Esophagus muscularis mucosa (tissue), 4 donors: ENCODE measurements around the gene D2HGDH.

ENCODE experiments used
- CTCF ChIP-seq, 3 experiments: fragments of 200-600 bp in 2 of 3; fragments of 450-650 bp in 1 of 3; sonication (generic) in 2 of 3; IDR thresholded peaks; one replicate each; pipeline ENCODE4 v1.5.1; 2017 to 2019; ENCODE audit warnings: antibody characterized with exemption in 3 of 3, mild to moderate bottlenecking in 2 of 3, moderate library complexity in 1 of 3
- EP300 ChIP-seq: sonication (generic); formaldehyde crosslinking; IDR thresholded peaks from one replicate; pipeline ENCODE4 v1.6.1; 2017; ENCODE audit warnings: antibody characterized with exemption
- POLR2AphosphoS5 ChIP-seq, 2 donors: sonication (generic); formaldehyde crosslinking; IDR thresholded peaks; one replicate each; pipeline ENCODE4 v1.6.1; 2017; ENCODE audit warnings: antibody characterized with exemption in 2 of 2

DNA sequence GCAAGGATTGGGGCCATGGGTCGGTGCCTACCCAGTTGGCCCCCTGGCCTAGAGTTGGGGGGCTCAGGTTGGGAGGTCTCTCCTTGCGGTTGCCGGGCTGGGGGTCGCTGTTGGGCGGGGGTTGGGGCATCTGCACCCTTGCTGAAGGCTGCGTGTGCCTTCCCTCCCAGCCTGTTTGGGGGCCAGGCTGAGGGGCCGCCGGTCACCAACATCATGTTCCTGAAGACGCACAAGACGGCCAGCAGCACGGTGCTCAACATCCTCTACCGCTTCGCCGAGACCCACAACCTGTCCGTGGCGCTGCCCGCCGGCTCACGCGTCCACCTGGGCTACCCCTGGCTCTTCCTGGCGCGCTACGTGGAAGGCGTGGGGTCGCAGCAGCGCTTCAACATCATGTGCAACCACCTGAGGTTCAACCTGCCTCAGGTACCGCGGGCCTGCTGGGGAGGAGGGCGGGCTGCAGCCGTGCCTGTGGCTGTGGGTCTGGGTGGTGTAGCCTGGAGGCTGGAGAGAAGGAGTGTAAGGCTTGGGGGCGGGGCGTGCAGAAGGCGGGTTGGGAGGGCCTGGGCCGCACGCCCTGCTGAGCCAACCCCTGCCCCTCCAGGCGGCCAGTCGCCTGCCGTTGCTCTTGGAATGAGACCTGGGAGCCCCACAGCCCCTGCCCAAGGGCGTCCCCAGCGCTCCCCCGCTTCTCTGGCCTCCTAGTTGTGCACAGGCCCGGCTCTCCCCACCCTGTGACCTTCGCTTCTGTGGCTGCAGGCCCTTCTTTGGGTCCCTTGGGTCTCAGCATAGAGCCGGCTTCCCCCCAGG is 67.4 kb downstream of the D2HGDH start:
- no peak for TF ChIP-seq CTCF (IDR thresholded peaks at IDR 0.05)
- no peak for TF ChIP-seq POLR2AphosphoS5 (IDR thresholded peaks at IDR 0.05)
- TF ChIP-seq EP300: no peak
